GM12878 (cell line): ENCODE data around the gene KRTAP4-8. TPM values are rescaled to one million over a fixed set of nuclear protein-coding genes. Genes with fewer than 3 reads are reported as not detected.

ENCODE experiments used
- ATAC-seq: fragments of 200-7000 bp; cut with Tn5 transposase; 3 replicates; pipeline ENCODE4 v1.9.1; 2020; ENCODE audit warnings: mild to moderate bottlenecking, moderate library complexity
- BruUV-seq: library from RNA; stranded (reverse); fragments of 400-500 nt; replicated peaks from 2 replicates; lab custom pipeline; 2021; lab: Mats Ljungman, UMichigan
- CTCF ChIA-PET: fragments of 300-600 bp; sonication (Branson Sonifier 250); formaldehyde crosslinking; extraction: SDS; loops from one replicate; lab custom pipeline; 2021; ENCODE audit warnings: inconsistent platforms; lab: Yijun Ruan, JAX
- POLR2A ChIA-PET: fragments of 350-600 bp; formaldehyde crosslinking; extraction: SDS; loops from one replicate; lab custom pipeline; 2021; ENCODE audit warnings: inconsistent platforms; lab: Charles Lee
- RAD21 ChIA-PET: fragments of 300-600 bp; sonication (Branson Sonifier 250); formaldehyde crosslinking; loops from one replicate; lab custom pipeline; 2023; ENCODE audit warnings: antibody characterized with exemption; ENCODE audit not compliant: unreplicated experiment; lab: Charles Lee
- SMC1A ChIA-PET: fragments of 300-600 bp; sonication (Branson Sonifier 250); formaldehyde crosslinking; loops from one replicate; lab custom pipeline; 2023; ENCODE audit not compliant: unreplicated experiment, uncharacterized antibody; lab: Charles Lee
- DNase-seq: peaks from one replicate; pipeline ENCODE4 v3.0.0-alpha.2; 2011; ENCODE audit warnings: low read depth, low spot score
- FAIRE-seq: peaks from 3 replicates; lab custom pipeline; 2011; peaks lifted over from hg19 to GRCh38; lab: Jason Lieb, UNC
- H2AFZ ChIP-seq: 2 replicates; pipeline ENCODE4 v1.6.0; 2011; ENCODE audit warnings: low read depth, low read length, control low read depth; ENCODE audit not compliant: control insufficient read depth
- H3K27ac ChIP-seq: 2 replicates; pipeline ENCODE4 v1.5.1; 2011; ENCODE audit warnings: control low read depth; ENCODE audit not compliant: control insufficient read depth, insufficient read depth
- H3K27me3 ChIP-seq, 2 experiments: replicated peaks in 1 of 2; 2 replicates each; pipeline versions ENCODE4 v1.6.0 to v1.6.1; 2011; ENCODE audit warnings: low read length in 1 of 2; ENCODE audit not compliant: control insufficient read depth in 2 of 2, insufficient read depth in 2 of 2
- H3K36me3 ChIP-seq, 2 experiments: 2 replicates each; pipeline ENCODE4 v1.5.1; 2011; ENCODE audit warnings: low read length in 1 of 2; ENCODE audit not compliant: control insufficient read depth in 2 of 2, insufficient read depth in 2 of 2
- H3K4me1 ChIP-seq: 2 replicates; pipeline ENCODE4 v1.6.1; 2011; ENCODE audit warnings: mild to moderate bottlenecking, low read length, moderate library complexity, mixed read lengths; ENCODE audit not compliant: control insufficient read depth, insufficient read depth
- H3K4me2 ChIP-seq: 2 replicates; pipeline ENCODE4 v1.6.0; 2011; ENCODE audit warnings: control low read depth; ENCODE audit not compliant: control insufficient read depth, insufficient read depth
- H3K4me3 ChIP-seq: fragments of 200-600 bp; sonication (generic); 2 replicates; pipeline ENCODE4 v1.5.1; 2016
- H3K79me2 ChIP-seq: 2 replicates; pipeline ENCODE4 v1.6.0; 2011; ENCODE audit warnings: low read length; ENCODE audit not compliant: control insufficient read depth, insufficient read depth
- H3K9ac ChIP-seq: 2 replicates; pipeline ENCODE4 v1.8.0; 2011; ENCODE audit warnings: low read length, control low read depth, mixed read lengths; ENCODE audit not compliant: control insufficient read depth, insufficient read depth
- H3K9me3 ChIP-seq: replicated peaks from 3 replicates; pipeline ENCODE4 v1.5.1; 2011; ENCODE audit warnings: mild to moderate bottlenecking, low read length; ENCODE audit not compliant: control insufficient read depth, insufficient read depth
- H4K20me1 ChIP-seq: 2 replicates; pipeline ENCODE4 v1.6.0; 2011; ENCODE audit not compliant: control insufficient read depth, insufficient read depth
- BHLHE40 ChIP-seq, 2 experiments: fragments of 450-650 bp in 1 of 2; IDR thresholded peaks; 2 replicates each; pipeline ENCODE4 v1.6.1; 2011 to 2017; ENCODE audit warnings: low read depth in 2 of 2, borderline replicate concordance in 1 of 2, improper control_type of control experiment in 1 of 2, low read length in 1 of 2, mild to moderate bottlenecking in 1 of 2
- EP300 ChIP-seq, 2 experiments: fragments of 150-350 bp in 1 of 2; IDR thresholded peaks; 2 replicates each; pipeline ENCODE4 v1.6.1; 2011 to 2012; ENCODE audit warnings: low read depth in 2 of 2, low read length in 2 of 2, borderline replicate concordance in 1 of 2, improper control_type of control experiment in 1 of 2, inconsistent platforms in 1 of 2; ENCODE audit not compliant: control insufficient read depth in 1 of 2
- KLF5 ChIP-seq: fragments of 450-650 bp; IDR thresholded peaks from 2 replicates; pipeline ENCODE4 v1.6.1; 2014; ENCODE audit warnings: mild to moderate bottlenecking; ENCODE audit not compliant: partially characterized antibody
- MEF2B ChIP-seq: fragments of 450-650 bp; IDR thresholded peaks from 2 replicates; pipeline ENCODE4 v1.6.1; 2018; ENCODE audit warnings: mild to moderate bottlenecking, moderate library complexity; ENCODE audit not compliant: partially characterized antibody, poor library complexity, severe bottlenecking
- POLR2AphosphoS2 ChIP-seq: IDR thresholded peaks from 2 replicates; pipeline ENCODE4 v1.6.1; 2011; ENCODE audit warnings: low read depth, mild to moderate bottlenecking, low read length, improper control_type of control experiment, moderate library complexity
- RUNX3 ChIP-seq: IDR thresholded peaks from 2 replicates; pipeline ENCODE4 v1.6.1; 2012; ENCODE audit warnings: low read length, inconsistent platforms
- SP1 ChIP-seq: IDR thresholded peaks from one replicate; pipeline ENCODE4 v1.6.1; 2011; ENCODE audit warnings: low read depth, low read length
- WRNIP1 ChIP-seq: IDR thresholded peaks from 2 replicates; pipeline ENCODE4 v1.6.1; 2011; ENCODE audit warnings: low read depth, low read length, improper control_type of control experiment, borderline replicate concordance
- ZNF274 ChIP-seq: IDR thresholded peaks from one replicate; pipeline ENCODE4 v1.8.0; 2011; ENCODE audit not compliant: insufficient read length, insufficient read depth
- WGBS: methylation state at CpG from one replicate; pipeline ENCODE4 v1.1.6; 2016; ENCODE audit warnings: low lambda C conversion rate; ENCODE audit not compliant: insufficient replicate concordance, insufficient coverage; ENCODE audit errors: missing lambda C conversion rate; 5-methylcytosine and 5-hydroxymethylcytosine counted together
- in situ Hi-C: fragments of 300-500 bp; cut with MboI; formaldehyde crosslinking; loops from 9 replicates; pipeline ENCODE4 v1.14.3; 2018; ENCODE audit warnings: mixed read lengths
- intact Hi-C: fragments of 100-400 bp; cut with micrococcal nuclease; formaldehyde crosslinking; loops from one replicate; pipeline ENCODE4 v1.14.2; 2022; ENCODE audit not compliant: unreplicated experiment
- polyA plus RNA-seq, 11 experiments: library from polyadenylated mRNA; depleted of rRNA in 4 of 11; unstranded in 6 of 11; stranded (reverse) in 5 of 11; fragments of >200 nt; fragmentation: Nextera tagmentation in 4 of 11; fragmentation: Illumina TruSeq in 1 of 11; extraction: Ambion mirVana in 4 of 11; extraction: Trizol in 1 of 11; gene quantifications; 1 replicate in 1 of 11; 2 replicates in 10 of 11; pipeline versions ENCODE4 v1.2.1 to v1.2.3, GENCODE V29; 2011 to 2016; ENCODE audit warnings: inconsistent platforms in 2 of 11, missing spikeins in 2 of 11, low read depth in 1 of 11
- total RNA-seq, 4 experiments: library from RNA; depleted of rRNA in 3 of 4; stranded (reverse); fragments of >200 nt in 3 of 4; fragmentation: Illumina TruSeq in 1 of 4; extraction: Trizol in 1 of 4; gene quantifications; 2 replicates each; pipeline versions ENCODE4 v1.2.1 to v1.2.3, GENCODE V29; 2013 to 2021
- TF ChIP-seq, protein P1 (sequence below): fragments of 450-650 bp; IDR thresholded peaks from 2 replicates; pipeline ENCODE4 v1.6.1; 2017; ENCODE audit warnings: mild to moderate bottlenecking, moderate library complexity
- TF ChIP-seq, protein P2 (sequence below): fragments of 450-650 bp; IDR thresholded peaks from 2 replicates; pipeline ENCODE4 v1.6.1; 2018; ENCODE audit warnings: borderline replicate concordance, mild to moderate bottlenecking; ENCODE audit not compliant: partially characterized antibody

Gene KRTAP4-8
- total and polyA plus RNA-seq, 10 of the 15 experiments (the other 5 are each of a cell fraction or from before 2014, with no cell fraction given): not detected

DNA sequence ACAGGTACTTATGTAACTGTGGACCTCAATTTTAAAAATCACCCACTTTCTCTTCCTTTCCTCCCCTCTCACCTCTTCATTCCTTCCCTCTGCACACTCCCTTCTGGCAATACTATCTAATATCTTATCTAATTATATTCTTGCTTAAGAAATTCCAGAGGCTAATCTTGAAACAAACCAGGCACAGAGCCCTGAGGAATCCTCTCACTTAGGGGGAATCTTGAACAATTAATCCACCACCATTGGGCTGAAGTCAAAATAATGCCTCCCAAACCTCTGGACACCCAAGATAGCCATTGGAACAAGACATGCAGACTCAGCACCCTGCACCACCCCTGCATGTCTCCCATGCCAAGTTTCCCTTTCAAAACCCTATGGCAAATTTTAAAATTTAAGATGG lies 43.4 kb upstream of the KRTAP4-8 start (continued):
- TF ChIP-seq, protein P1, sequence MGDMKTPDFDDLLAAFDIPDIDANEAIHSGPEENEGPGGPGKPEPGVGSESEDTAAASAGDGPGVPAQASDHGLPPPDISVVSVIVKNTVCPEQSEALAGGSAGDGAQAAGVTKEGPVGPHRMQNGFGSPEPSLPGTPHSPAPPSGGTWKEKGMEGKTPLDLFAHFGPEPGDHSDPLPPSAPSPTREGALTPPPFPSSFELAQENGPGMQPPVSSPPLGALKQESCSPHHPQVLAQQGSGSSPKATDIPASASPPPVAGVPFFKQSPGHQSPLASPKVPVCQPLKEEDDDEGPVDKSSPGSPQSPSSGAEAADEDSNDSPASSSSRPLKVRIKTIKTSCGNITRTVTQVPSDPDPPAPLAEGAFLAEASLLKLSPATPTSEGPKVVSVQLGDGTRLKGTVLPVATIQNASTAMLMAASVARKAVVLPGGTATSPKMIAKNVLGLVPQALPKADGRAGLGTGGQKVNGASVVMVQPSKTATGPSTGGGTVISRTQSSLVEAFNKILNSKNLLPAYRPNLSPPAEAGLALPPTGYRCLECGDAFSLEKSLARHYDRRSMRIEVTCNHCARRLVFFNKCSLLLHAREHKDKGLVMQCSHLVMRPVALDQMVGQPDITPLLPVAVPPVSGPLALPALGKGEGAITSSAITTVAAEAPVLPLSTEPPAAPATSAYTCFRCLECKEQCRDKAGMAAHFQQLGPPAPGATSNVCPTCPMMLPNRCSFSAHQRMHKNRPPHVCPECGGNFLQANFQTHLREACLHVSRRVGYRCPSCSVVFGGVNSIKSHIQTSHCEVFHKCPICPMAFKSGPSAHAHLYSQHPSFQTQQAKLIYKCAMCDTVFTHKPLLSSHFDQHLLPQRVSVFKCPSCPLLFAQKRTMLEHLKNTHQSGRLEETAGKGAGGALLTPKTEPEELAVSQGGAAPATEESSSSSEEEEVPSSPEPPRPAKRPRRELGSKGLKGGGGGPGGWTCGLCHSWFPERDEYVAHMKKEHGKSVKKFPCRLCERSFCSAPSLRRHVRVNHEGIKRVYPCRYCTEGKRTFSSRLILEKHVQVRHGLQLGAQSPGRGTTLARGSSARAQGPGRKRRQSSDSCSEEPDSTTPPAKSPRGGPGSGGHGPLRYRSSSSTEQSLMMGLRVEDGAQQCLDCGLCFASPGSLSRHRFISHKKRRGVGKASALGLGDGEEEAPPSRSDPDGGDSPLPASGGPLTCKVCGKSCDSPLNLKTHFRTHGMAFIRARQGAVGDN: no peak

DNA sequence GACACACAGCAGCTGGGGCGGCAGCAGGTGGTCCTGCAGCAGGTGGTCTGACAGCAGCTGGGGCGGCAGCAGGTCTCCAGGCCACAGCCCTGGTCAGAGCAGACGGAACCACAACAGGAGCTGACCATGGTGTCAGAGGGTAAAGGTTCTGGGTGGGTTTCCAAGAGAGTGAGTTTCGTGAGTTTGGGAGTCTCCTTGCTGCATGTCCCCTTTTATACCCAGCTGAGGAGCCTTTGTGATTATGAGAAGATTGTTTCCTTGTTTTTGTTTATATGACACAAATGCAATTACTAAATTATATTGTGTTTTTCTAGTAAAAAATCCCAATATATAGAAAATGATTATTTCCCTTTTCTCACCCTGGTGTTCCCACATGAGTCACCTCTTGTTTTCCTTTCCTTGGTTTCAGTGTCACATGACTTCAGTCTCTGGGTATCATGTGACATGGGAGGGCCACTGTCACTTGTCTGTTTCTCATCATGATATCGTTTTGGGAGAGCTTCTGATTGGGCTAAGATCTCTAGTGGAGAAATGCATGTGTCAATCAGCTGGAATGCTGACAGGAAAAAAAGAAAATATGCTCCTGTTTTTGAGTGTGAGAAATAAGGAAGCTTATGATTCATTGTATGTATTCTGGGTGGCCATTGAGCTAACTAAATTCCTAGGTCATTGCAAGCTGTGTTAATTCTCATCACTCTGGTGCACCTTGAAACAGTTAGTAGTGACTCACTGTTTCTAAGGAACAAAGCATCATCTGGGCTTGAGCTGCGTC lies 42.6 kb upstream of the KRTAP4-8 start, which contains the start of gene KRTAP4-6:
KRTAP4-6 (minus strand) TSS at position 185 of the 772 bp plus-strand sequence; CDS start at position 128, 57 bp downstream.
- in situ Hi-C loops: no loop called here
- no peaks in the 10 kb centered on the region for H3K27me3 ChIP-seq
- H4K20me1 ChIP-seq: no peaks in the 10 kb centered on the region
- 19% methylated on average over 6 of the region's 6 CpGs for WGBS
- ATAC-seq (no peak), DNase-seq (no peak), FAIRE-seq (no peak)
- H3K79me2 ChIP-seq: no peaks in the 10 kb centered on the region
- no peak within 1 kb of the TSS for H2AFZ ChIP-seq
- ChIA-PET SMC1A (no interaction called here), RAD21 (no interaction called here), CTCF (no interaction called here), POLR2A (no interaction called here)
- H3K9me3 ChIP-seq: no peaks in the 10 kb centered on the region; the same call in 1 of the 3 replicates
- no peak within 1 kb of the TSS for H3K4me3 ChIP-seq
- no peak within 1 kb of the TSS for H3K27ac ChIP-seq
- no TSS peak for BruUV-seq
- no peak within 1 kb of the TSS for H3K4me2 ChIP-seq
- no peak for TF ChIP-seq MEF2B
- TF ChIP-seq, protein P2, sequence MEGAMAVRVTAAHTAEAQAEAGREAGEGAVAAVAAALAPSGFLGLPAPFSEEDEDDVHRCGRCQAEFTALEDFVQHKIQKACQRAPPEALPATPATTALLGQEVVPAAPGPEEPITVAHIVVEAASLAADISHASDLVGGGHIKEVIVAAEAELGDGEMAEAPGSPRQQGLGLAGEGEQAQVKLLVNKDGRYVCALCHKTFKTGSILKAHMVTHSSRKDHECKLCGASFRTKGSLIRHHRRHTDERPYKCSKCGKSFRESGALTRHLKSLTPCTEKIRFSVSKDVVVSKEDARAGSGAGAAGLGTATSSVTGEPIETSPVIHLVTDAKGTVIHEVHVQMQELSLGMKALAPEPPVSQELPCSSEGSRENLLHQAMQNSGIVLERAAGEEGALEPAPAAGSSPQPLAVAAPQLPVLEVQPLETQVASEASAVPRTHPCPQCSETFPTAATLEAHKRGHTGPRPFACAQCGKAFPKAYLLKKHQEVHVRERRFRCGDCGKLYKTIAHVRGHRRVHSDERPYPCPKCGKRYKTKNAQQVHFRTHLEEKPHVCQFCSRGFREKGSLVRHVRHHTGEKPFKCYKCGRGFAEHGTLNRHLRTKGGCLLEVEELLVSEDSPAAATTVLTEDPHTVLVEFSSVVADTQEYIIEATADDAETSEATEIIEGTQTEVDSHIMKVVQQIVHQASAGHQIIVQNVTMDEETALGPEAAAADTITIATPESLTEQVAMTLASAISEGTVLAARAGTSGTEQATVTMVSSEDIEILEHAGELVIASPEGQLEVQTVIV: no peak
- TF ChIP-seq BHLHE40 (IDR thresholded peaks at IDR 0.05; ENCODE audit: borderline replicate concordance in 1 of 2, low read depth in 2 of 2, low read length in 1 of 2): no peak
- no peak for TF ChIP-seq WRNIP1
- no peak for TF ChIP-seq ZNF274
- no peak for TF ChIP-seq POLR2AphosphoS2
- TF ChIP-seq KLF5: no peak
- TF ChIP-seq RUNX3: no peak
- TF ChIP-seq EP300 (IDR thresholded peaks at IDR 0.05; ENCODE audit: borderline replicate concordance in 1 of 2, control insufficient read depth in 1 of 2, low read depth in 2 of 2, low read length in 2 of 2): no peak
- TF ChIP-seq SP1: no peak
- no peaks in the 10 kb centered on the region for H3K4me1 ChIP-seq
- intact Hi-C loops: no loop called here
- no peaks in the 10 kb centered on the region for H3K36me3 ChIP-seq
- H3K9ac ChIP-seq: no peak within 1 kb of the TSS
